Neural cell (in vitro differentiated cells): ENCODE results near the gene ERC2. TPM values are rescaled to one million over a fixed set of nuclear protein-coding genes. Genes with fewer than 3 reads are reported as not detected.

Experiments used
- H2AFZ ChIP-seq: fragments of 200-600, 300-800 bp; sonication (generic), shearing (Covaris generic); 2 replicates; pipeline ENCODE4 v1.6.0; 2014; ENCODE audit warnings: low read depth, mild to moderate bottlenecking, antibody characterized with exemption, low read length, moderate library complexity
- H3F3A ChIP-seq: fragments of 200-600 bp; shearing (Covaris generic); 2 replicates; pipeline ENCODE4 v1.6.1; 2016; ENCODE audit warnings: mild to moderate bottlenecking, moderate library complexity, mixed read lengths, antibody characterized with exemption, low read length; ENCODE audit not compliant: insufficient read depth, poor library complexity, severe bottlenecking
- H3K27ac ChIP-seq: fragments of 200-600, 300-800 bp; sonication (generic), shearing (Covaris generic); 2 replicates; pipeline ENCODE4 v1.5.1; 2014; ENCODE audit warnings: mild to moderate bottlenecking, low read length, moderate library complexity
- H3K27me3 ChIP-seq: fragments of 300-800, 200-600 bp; sonication (generic), shearing (Covaris generic); 2 replicates; pipeline ENCODE4 v1.6.0; 2014; ENCODE audit warnings: mild to moderate bottlenecking, low read depth, low read length, moderate library complexity; ENCODE audit not compliant: insufficient read depth
- H3K36me3 ChIP-seq: fragments of 300-800, 200-600 bp; sonication (generic), shearing (Covaris generic); 2 replicates; pipeline ENCODE4 v1.5.1; 2014; ENCODE audit warnings: mild to moderate bottlenecking, antibody characterized with exemption, low read length, moderate library complexity; ENCODE audit not compliant: insufficient read depth
- H3K4me2 ChIP-seq: fragments of 300-800, 200-600 bp; sonication (generic), shearing (Covaris generic); 2 replicates; pipeline ENCODE4 v1.6.0; 2014; ENCODE audit warnings: mild to moderate bottlenecking, low read length
- H3K4me3 ChIP-seq: fragments of 300-800, 200-600 bp; sonication (generic), shearing (Covaris generic); 2 replicates; pipeline ENCODE4 v1.5.1; 2014; ENCODE audit warnings: mild to moderate bottlenecking, low read length, moderate library complexity
- H3K79me2 ChIP-seq: fragments of 200-600 bp; shearing (Covaris generic); replicated peaks from 2 replicates; pipeline ENCODE4 v1.6.0; 2014; ENCODE audit warnings: mild to moderate bottlenecking, low read length, moderate library complexity; ENCODE audit not compliant: insufficient read depth
- H3K9ac ChIP-seq: fragments of 300-800, 200-600 bp; sonication (generic), shearing (Covaris generic); 2 replicates; pipeline ENCODE4 v1.6.1; 2016; ENCODE audit warnings: mild to moderate bottlenecking, low read length, mixed read lengths
- H3K9me2 ChIP-seq: fragments of 200-600 bp; shearing (Covaris generic); 2 replicates; pipeline ENCODE4 v1.6.1; 2016; ENCODE audit warnings: mild to moderate bottlenecking, low read length, mixed read lengths; ENCODE audit not compliant: insufficient read depth
- H3K9me3 ChIP-seq: fragments of 200-600, 300-800 bp; sonication (generic), shearing (Covaris generic); 2 replicates; pipeline ENCODE4 v1.6.1; 2016; ENCODE audit warnings: mild to moderate bottlenecking, mixed run types, low read length, moderate library complexity, mixed read lengths
- H4K20me1 ChIP-seq: fragments of 200-600 bp; shearing (Covaris generic); 2 replicates; pipeline ENCODE4 v1.6.1; 2016; ENCODE audit warnings: mild to moderate bottlenecking, mixed run types; ENCODE audit not compliant: insufficient read depth
- CTCF ChIP-seq: fragments of 450-650 bp; IDR thresholded peaks from 2 replicates; pipeline ENCODE4 v1.5.1; 2014; ENCODE audit warnings: antibody characterized with exemption, mild to moderate bottlenecking, moderate library complexity; ENCODE audit not compliant: poor library complexity, severe bottlenecking
- EP300 ChIP-seq: fragments of 450-650 bp; conservative IDR thresholded peaks from 2 replicates; pipeline ENCODE4 v1.6.1; 2014; ENCODE audit warnings: antibody characterized with exemption, mild to moderate bottlenecking, moderate library complexity; ENCODE audit not compliant: poor library complexity, severe bottlenecking
- EZH2 ChIP-seq: fragments of 200-600, 300-800 bp; shearing (Covaris generic), sonication (generic); IDR thresholded peaks from 2 replicates; pipeline ENCODE4 v1.6.1; 2014; ENCODE audit warnings: antibody characterized with exemption, low read length, borderline replicate concordance, mild to moderate bottlenecking; ENCODE audit not compliant: insufficient read depth, poor library complexity, severe bottlenecking
- MXI1 ChIP-seq: fragments of 450-650 bp; conservative IDR thresholded peaks from 2 replicates; pipeline ENCODE4 v1.6.1; 2014; ENCODE audit warnings: antibody characterized with exemption, mild to moderate bottlenecking; ENCODE audit not compliant: poor library complexity, severe bottlenecking
- POLR2AphosphoS5 ChIP-seq: IDR thresholded peaks from 2 replicates; pipeline ENCODE4 v1.6.1; 2012
- RAD21 ChIP-seq: fragments of 450-650 bp; conservative IDR thresholded peaks from 2 replicates; pipeline ENCODE4 v1.6.1; 2014; ENCODE audit warnings: antibody characterized with exemption, mild to moderate bottlenecking, moderate library complexity
- REST ChIP-seq: IDR thresholded peaks from 2 replicates; pipeline ENCODE4 v1.6.1; 2012; ENCODE audit warnings: borderline replicate concordance
- SMC3 ChIP-seq: fragments of 450-650 bp; conservative IDR thresholded peaks from 2 replicates; pipeline ENCODE4 v1.6.1; 2014; ENCODE audit warnings: antibody characterized with exemption, mild to moderate bottlenecking, moderate library complexity; ENCODE audit not compliant: poor library complexity
- TAF1 ChIP-seq: IDR thresholded peaks from 2 replicates; pipeline ENCODE4 v1.6.1; 2012; ENCODE audit warnings: low read depth
- polyA plus RNA-seq: library from polyadenylated mRNA; depleted of rRNA; stranded (reverse); fragments of >200 nt; gene quantifications from 2 replicates; pipeline ENCODE4 v1.2.3, GENCODE V29; 2014

The ERC2 gene
- polyA plus RNA-seq, 1 donor from 2014 or later = 60.4 TPM

GRCh38 chr3:55514962-55515361, 953.3 kb downstream of the ERC2 start:
- Histone ChIP-seq H3K27me3 (no peaks in the 10 kb centered on the region), H3K9ac (no peak overlapping the region), H3K9me3 (no peaks in the 10 kb centered on the region), H3F3A (no peaks in the 10 kb centered on the region), H4K20me1 (no peaks in the 10 kb centered on the region), H3K4me2 (no peak overlapping the region), H3K4me3 (no peak overlapping the region), H3K9me2 (no peaks in the 10 kb centered on the region), H2AFZ (no peak overlapping the region), H3K27ac (no peak overlapping the region), H3K36me3 (no peaks in the 10 kb centered on the region), H3K79me2 (no peaks in the 10 kb centered on the region)
- TF ChIP-seq CTCF (no peak), EZH2 (no peak), EP300 (no peak), MXI1 (no peak), REST (no peak), POLR2AphosphoS5 (no peak), RAD21 (no peak), TAF1 (no peak), SMC3 (no peak)

DNA sequence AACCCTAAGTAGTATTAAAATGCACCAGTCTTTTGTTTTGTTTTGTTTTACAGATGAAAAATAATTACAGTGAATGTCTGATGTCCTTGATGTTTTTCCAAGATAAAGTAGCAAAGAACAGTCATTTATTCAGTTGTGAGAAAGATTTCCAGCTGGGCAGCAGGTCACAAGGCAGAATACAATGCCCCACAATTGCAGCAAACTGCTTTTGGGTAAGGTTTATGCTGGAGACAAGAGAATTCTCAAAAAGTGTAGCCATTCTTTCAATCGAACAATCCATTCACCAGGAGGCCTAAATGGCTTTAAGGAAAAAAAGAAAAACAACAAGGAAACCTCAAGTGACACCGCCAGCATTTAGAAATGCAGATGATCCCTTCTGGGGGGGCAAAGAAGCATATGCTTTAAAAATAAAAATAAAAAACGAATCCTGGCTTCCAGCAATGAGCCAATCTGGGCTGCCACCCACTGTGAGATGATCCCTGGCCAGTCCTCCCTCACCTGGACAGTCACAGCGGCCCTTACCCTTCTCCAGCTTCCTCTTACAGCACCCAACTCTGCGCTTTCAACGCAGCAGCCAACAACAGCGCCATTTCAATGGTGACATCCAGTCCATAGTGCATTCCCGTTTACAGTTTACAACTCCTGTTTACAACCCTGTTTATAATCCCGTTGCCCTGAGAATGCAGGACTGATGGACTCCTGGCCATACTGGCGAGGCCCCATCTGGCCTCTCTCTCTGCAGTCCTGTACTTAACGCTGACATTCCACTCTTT, 955.5 kb downstream of the ERC2 start:
- no peak for TF ChIP-seq SMC3
- TF ChIP-seq TAF1 = no peak
- TF ChIP-seq EP300 = no peak
- no peak for TF ChIP-seq RAD21
- no peak for TF ChIP-seq POLR2AphosphoS5
- TF ChIP-seq MXI1 = no peak
- TF ChIP-seq CTCF = no peak
- no peak for TF ChIP-seq EZH2
- TF ChIP-seq REST = no peak
- H3F3A ChIP-seq = no peaks in the 10 kb centered on the region
- H3K36me3 ChIP-seq = no peaks in the 10 kb centered on the region
- H3K9me2 ChIP-seq = no peaks in the 10 kb centered on the region
- no peak overlapping the region for H3K4me3 ChIP-seq
- no peak overlapping the region for H2AFZ ChIP-seq
- H3K9me3 ChIP-seq = no peaks in the 10 kb centered on the region
- no peaks in the 10 kb centered on the region for H3K27me3 ChIP-seq
- no peak overlapping the region for H3K4me2 ChIP-seq
- no peaks in the 10 kb centered on the region for H4K20me1 ChIP-seq
- H3K27ac ChIP-seq = no peak overlapping the region
- H3K79me2 ChIP-seq = no peaks in the 10 kb centered on the region
- H3K9ac ChIP-seq = no peak overlapping the region
